ENCODE measurements around the gene CGB2. TPM values are rescaled to one million over a fixed set of nuclear protein-coding genes. Genes with fewer than 3 reads are reported as not detected.
A peak's percentile ranks its signal among the peaks of the same experiment; 100 is the strongest.
"Not testable (repeated sequence)": the region's sequence is repeated elsewhere in the genome, so short reads cannot be mapped to it uniquely, and the experiment has no call there.

The CGB2 gene
- total and polyA plus RNA-seq, 2 donors (not counting 1 experiment from before 2014, with no cell fraction given): not detected

DNA sequence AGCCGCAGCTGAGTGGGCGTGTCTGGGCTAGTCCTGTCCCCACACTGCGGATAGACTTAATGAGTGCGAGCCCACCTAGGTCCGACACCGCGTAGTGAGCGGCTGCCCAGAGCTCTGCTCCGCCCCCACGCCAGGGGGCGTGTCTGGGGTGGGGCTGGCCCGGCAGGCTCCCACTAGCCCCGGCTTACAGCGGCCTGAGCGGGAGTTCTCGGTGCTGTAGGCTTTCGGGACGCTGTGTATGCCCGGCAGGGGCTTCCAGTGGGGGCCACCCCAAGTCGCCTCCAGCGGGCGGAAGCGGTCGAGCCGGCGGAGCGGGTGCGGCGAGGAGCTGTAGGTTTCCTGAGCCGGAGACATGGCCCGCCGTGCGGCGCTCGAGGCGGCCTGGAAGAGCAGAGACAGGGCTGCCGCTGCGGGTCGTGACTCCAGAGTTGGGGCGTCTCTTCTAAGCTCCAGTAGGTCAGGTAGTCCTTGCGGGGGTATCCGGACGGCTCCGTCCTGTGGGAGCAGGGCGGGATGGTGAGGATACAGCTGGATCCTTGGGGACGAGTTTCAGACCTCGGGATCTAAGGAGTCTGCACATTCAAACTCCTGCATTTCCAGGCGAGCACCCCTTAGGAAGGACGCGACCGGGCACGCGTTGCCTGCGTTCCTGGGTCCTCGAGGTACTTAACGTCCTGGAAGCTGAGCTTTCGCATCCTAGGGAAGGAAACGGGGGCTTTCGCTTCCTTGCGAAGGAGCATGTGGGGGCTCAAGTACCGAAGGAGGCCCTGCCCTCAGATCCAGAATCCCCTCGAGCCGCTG, 24.6 kb downstream of the CGB2 start:
- no peaks in the 10 kb centered on the region for H3K9me3 Mint-ChIP-seq (ENCODE audit: insufficient read depth)
- intact Hi-C loops (cut with micrococcal nuclease): no loop called here
- Histone ChIP-seq H3K36me3 (replicated peaks in 1 of 2; ENCODE audit: control extremely low read depth in 1 of 2, control insufficient read depth in 1 of 2, extremely low read depth in 1 of 2, insufficient read depth in 2 of 2, low read length in 1 of 2) (no peaks in the 10 kb centered on the region), H3K27me3 (replicated peaks in 1 of 4; ENCODE audit: control extremely low read depth in 1 of 4, control insufficient read depth in 3 of 4, insufficient read depth in 4 of 4, low read length in 3 of 4) (peaks cover 0 to 49% (median 20%) of the 10 kb centered on the region in 4 experiments), H3K27ac (ENCODE audit: low read length in 2 of 2) (no peak overlapping the region), H3K4me3 (ENCODE audit: control extremely low read depth in 1 of 5, extremely low read depth in 1 of 5, insufficient read depth in 1 of 5, low read depth in 2 of 5, low read length in 4 of 5) (peak overlapping the region in 4 of 5 experiments; percentile 51 to 77 (median 56)), H4K20me1 (ENCODE audit: control insufficient read depth, insufficient read depth, low read length, poor library complexity, severe bottlenecking) (no peaks in the 10 kb centered on the region), H3K79me2 (ENCODE audit: control insufficient read depth, insufficient read depth, low read length) (no peaks in the 10 kb centered on the region), H3K4me2 (replicated peaks; ENCODE audit: low read depth, low read length, poor library complexity, severe bottlenecking) (peak overlapping the region; percentile 98), H3K9ac (ENCODE audit: low read length) (peak overlapping the region; percentile 69), H2AFZ (ENCODE audit: insufficient read depth, low read depth, low read length, poor library complexity, severe bottlenecking) (peak overlapping the region; percentile 93), H3K9me3 (ENCODE audit: control extremely low read depth in 1 of 3, control insufficient read depth in 2 of 3, insufficient read depth in 1 of 3, low read length in 2 of 3) (peaks cover 0 to 23% (median 0%) of the 10 kb centered on the region in 3 donors), H3K4me1 (ENCODE audit: control insufficient read depth in 2 of 2, insufficient read depth in 2 of 2, low read length in 2 of 2) (peaks cover 17 to 28% of the 10 kb centered on the region in 2 donors)
- DNase-seq: peak; percentile 74
- peaks cover 22% of the 10 kb centered on the region for H3K4me1 Mint-ChIP-seq
- H3K27me3 Mint-ChIP-seq: peaks cover 28% of the 10 kb centered on the region
- CTCF ChIA-PET: interaction anchor here (0.6 to 1.5 kb wide), 6 partner anchors 13 to 143 kb away, joined by 3 to 5 read pairs (median 4); partner anchors contain the start of genes GYS1 and RUVBL2
- TF ChIP-seq, protein P1, sequence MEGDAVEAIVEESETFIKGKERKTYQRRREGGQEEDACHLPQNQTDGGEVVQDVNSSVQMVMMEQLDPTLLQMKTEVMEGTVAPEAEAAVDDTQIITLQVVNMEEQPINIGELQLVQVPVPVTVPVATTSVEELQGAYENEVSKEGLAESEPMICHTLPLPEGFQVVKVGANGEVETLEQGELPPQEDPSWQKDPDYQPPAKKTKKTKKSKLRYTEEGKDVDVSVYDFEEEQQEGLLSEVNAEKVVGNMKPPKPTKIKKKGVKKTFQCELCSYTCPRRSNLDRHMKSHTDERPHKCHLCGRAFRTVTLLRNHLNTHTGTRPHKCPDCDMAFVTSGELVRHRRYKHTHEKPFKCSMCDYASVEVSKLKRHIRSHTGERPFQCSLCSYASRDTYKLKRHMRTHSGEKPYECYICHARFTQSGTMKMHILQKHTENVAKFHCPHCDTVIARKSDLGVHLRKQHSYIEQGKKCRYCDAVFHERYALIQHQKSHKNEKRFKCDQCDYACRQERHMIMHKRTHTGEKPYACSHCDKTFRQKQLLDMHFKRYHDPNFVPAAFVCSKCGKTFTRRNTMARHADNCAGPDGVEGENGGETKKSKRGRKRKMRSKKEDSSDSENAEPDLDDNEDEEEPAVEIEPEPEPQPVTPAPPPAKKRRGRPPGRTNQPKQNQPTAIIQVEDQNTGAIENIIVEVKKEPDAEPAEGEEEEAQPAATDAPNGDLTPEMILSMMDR (IDR thresholded peaks at IDR 0.05): peak; percentile 46
- TF ChIP-seq EZH2 (IDR thresholded peaks at IDR 0.05; ENCODE audit: borderline replicate concordance, insufficient read depth, low read depth, low read length, poor library complexity, severe bottlenecking): no peak
- peak; percentile 84 for ATAC-seq (ENCODE audit: low read depth)
- 1% methylated on average over 63 of the region's 63 CpGs for WGBS (ENCODE audit: insufficient coverage)
- peak overlapping the region; percentile 90 for H3K4me3 Mint-ChIP-seq
- POLR2A ChIA-PET: interaction anchor here (0.5 kb wide), 1 partner anchor 84 kb away, joined by 18 read pairs; no protein-coding TSS in a partner anchor
- H3K27ac Mint-ChIP-seq: no peak overlapping the region

DNA sequence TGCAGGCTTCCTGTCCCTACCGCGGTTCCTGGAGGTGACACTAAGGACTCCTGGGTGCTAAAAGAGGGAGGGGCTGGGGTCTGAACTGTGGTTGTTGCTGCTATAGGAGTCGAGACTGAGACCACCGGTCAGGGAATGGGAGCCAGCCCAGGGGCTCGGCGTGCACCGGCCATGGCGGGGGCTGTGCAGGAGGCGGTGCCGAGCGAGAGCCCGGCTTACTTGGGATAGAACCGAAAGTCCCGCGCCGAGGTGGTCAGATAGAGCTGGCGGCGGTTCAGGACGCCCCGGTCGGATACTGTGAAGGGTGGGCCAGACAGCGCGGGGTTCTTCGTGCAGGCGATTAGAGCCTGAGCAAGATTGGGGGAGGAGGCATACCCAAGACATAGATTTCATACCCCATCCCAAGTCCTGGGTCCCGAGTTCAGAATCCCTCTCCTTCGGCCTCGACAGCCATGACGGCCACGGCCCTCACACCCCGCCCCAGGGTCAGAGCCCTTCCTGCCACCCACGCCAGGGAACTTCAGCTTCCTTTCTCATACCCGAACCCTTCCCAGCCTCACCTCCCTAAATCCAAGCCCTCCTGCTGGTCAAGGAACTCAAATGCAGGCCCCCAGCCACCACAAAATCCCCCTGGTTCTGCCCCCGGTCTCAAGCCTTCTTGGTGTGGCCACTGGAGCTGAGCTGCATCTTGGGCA, 25.4 kb downstream of the CGB2 start:
- ChIA-PET CTCF (interaction anchor here (0.7 to 1.5 kb wide), 6 partner anchors 40 to 142 kb away, joined by 3 to 5 read pairs (median 4); partner anchors contain the start of genes GYS1 and RUVBL2), POLR2A (interaction anchor here (0.5 kb wide), 1 partner anchor 1463 kb away, joined by 6 read pairs; no protein-coding TSS in a partner anchor)
- intact Hi-C loops (cut with micrococcal nuclease); ATAC-seq (ENCODE audit: low read depth); H3K9me3 Mint-ChIP-seq (ENCODE audit: insufficient read depth); H3K36me3 ChIP-seq (replicated peaks in 1 of 2; ENCODE audit: control extremely low read depth in 1 of 2, control insufficient read depth in 1 of 2, extremely low read depth in 1 of 2, insufficient read depth in 2 of 2, low read length in 1 of 2); H3K27ac ChIP-seq (ENCODE audit: low read length in 2 of 2); H3K79me2 ChIP-seq (ENCODE audit: control insufficient read depth, insufficient read depth, low read length); H4K20me1 ChIP-seq (ENCODE audit: control insufficient read depth, insufficient read depth, low read length, poor library complexity, severe bottlenecking); H3K27ac Mint-ChIP-seq: not testable (repeated sequence)
- peak overlapping the region; percentile 69 for H3K9ac ChIP-seq (ENCODE audit: low read length)
- H3K4me1 ChIP-seq (ENCODE audit: control insufficient read depth in 2 of 2, insufficient read depth in 2 of 2, low read length in 2 of 2): peaks cover 17 to 28% of the 10 kb centered on the region in 2 donors
- peak overlapping the region; percentile 90 for H3K4me3 Mint-ChIP-seq
- H3K4me3 ChIP-seq (ENCODE audit: control extremely low read depth in 1 of 5, extremely low read depth in 1 of 5, insufficient read depth in 1 of 5, low read depth in 2 of 5, low read length in 4 of 5): peak overlapping the region in 4 of 5 experiments; percentile 51 to 77 (median 56)
- peak overlapping the region; percentile 93 for H2AFZ ChIP-seq (ENCODE audit: insufficient read depth, low read depth, low read length, poor library complexity, severe bottlenecking)
- peaks cover 0 to 57% (median 23%) of the 10 kb centered on the region in 4 experiments for H3K27me3 ChIP-seq (replicated peaks in 1 of 4; ENCODE audit: control extremely low read depth in 1 of 4, control insufficient read depth in 3 of 4, insufficient read depth in 4 of 4, low read length in 3 of 4)
- peaks cover 22% of the 10 kb centered on the region for H3K4me1 Mint-ChIP-seq
- 6% methylated on average over 33 of the region's 34 CpGs for WGBS (ENCODE audit: insufficient coverage)
- H3K9me3 ChIP-seq (ENCODE audit: control extremely low read depth in 1 of 3, control insufficient read depth in 2 of 3, insufficient read depth in 1 of 3, low read length in 2 of 3): peaks cover 0 to 27% (median 0%) of the 10 kb centered on the region in 3 donors
- H3K4me2 ChIP-seq (replicated peaks; ENCODE audit: low read depth, low read length, poor library complexity, severe bottlenecking): peak overlapping the region; percentile 98
- peak; percentile 46 for DNase-seq
- H3K27me3 Mint-ChIP-seq: peaks cover 28% of the 10 kb centered on the region

Data from B cell (primary cell).